Activated T-helper 1 cell treated with anti-CD3 and anti-CD28 coated beads, Interleukin-2, amount 50 U/mL, for 16 hours (primary cell): Measurements from ENCODE around the gene ZMYM2.

Experiments
- DNase-seq, 2 donors: peaks; one replicate each; pipeline ENCODE4 v3.0.0-alpha.2; 2020; ENCODE audit warnings: low read depth in 1 of 2, low spot score in 1 of 2

ZMYM2 gene

GRCh38 chr13:20044086-20044485 lies 85.6 kb downstream of the ZMYM2 start:
- DNase-seq, result no peak

GRCh38 chr13:20045950-20046548 lies 87.5 kb downstream of the ZMYM2 start:
- DNase-seq, result no peak

GRCh38 chr13:20049558-20050473 lies 91.3 kb downstream of the ZMYM2 start:
- DNase-seq, result no peak

GRCh38 chr13:20051366-20051765 lies 92.8 kb downstream of the ZMYM2 start:
- no peak for DNase-seq

- DNase-seq, result no peak
Measured at GRCh38 chr13:20053016-20053415, 94.5 kb downstream of the ZMYM2 start.

- no peak for DNase-seq
Measured at GRCh38 chr13:20053891-20054290, 95.4 kb downstream of the ZMYM2 start.

- DNase-seq, result no peak
Measured at GRCh38 chr13:20054586-20054985, 96.1 kb downstream of the ZMYM2 start.

GRCh38 chr13:20057214-20057613 lies 98.7 kb downstream of the ZMYM2 start:
- DNase-seq, result no peak

- no peak for DNase-seq
Measured at GRCh38 chr13:20057963-20058362, 99.4 kb downstream of the ZMYM2 start.

- DNase-seq, result no peak
Measured at GRCh38 chr13:20058476-20058875, 99.9 kb downstream of the ZMYM2 start.

GRCh38 chr13:20064128-20064527 lies 105.6 kb downstream of the ZMYM2 start:
- DNase-seq, result no peak

- no peak for DNase-seq
Measured at GRCh38 chr13:20065516-20065915, 107.0 kb downstream of the ZMYM2 start.

GRCh38 chr13:20069956-20070355 lies 111.4 kb downstream of the ZMYM2 start:
- DNase-seq, result no peak

GRCh38 chr13:20073775-20074174 lies 115.2 kb downstream of the ZMYM2 start:
- DNase-seq, result no peak

- no peak for DNase-seq
Measured at GRCh38 chr13:20074966-20075365, 116.4 kb downstream of the ZMYM2 start.

GRCh38 chr13:20077086-20077485 lies 118.6 kb downstream of the ZMYM2 start:
- DNase-seq, result no peak

GRCh38 chr13:20080377-20081164 lies 122.0 kb downstream of the ZMYM2 start:
- DNase-seq, result no peak

GRCh38 chr13:20090349-20090748 lies 131.8 kb downstream of the ZMYM2 start:
- no peak for DNase-seq

GRCh38 chr13:20093951-20094350 lies 135.4 kb downstream of the ZMYM2 start:
- DNase-seq, result no peak

GRCh38 chr13:20099319-20099718 lies 140.8 kb downstream of the ZMYM2 start:
- DNase-seq, result no peak

- DNase-seq, result no peak
Measured at GRCh38 chr13:20101467-20102316, 143.2 kb downstream of the ZMYM2 start.
